A673 (cell line): Measurements from ENCODE around the gene ZNF417. TPM values are rescaled to one million over a fixed set of nuclear protein-coding genes. Genes with fewer than 3 reads are reported as not detected.
"Not testable (repeated sequence)": the region's sequence is repeated elsewhere in the genome, so short reads cannot be mapped to it uniquely, and the experiment has no call there.

Source experiments
- BruUV-seq: library from RNA; stranded (reverse); fragments of 400-500 nt; replicated peaks from 2 replicates; lab custom pipeline; 2021; lab: Mats Ljungman, UMichigan
- CTCF ChIA-PET: fragments of 300-600 bp; sonication (Branson Sonifier 250); formaldehyde crosslinking; loops from one replicate; lab custom pipeline; 2022; ENCODE audit warnings: antibody characterized with exemption; lab: Charles Lee
- POLR2A ChIA-PET: fragments of 300-600 bp; sonication (Branson Sonifier 250); formaldehyde crosslinking; loops from one replicate; lab custom pipeline; 2022; ENCODE audit warnings: antibody characterized with exemption; ENCODE audit not compliant: low non-redundant PET; lab: Charles Lee
- DNase-seq: peaks from one replicate; pipeline ENCODE4 v3.0.0-alpha.2; 2015; ENCODE audit warnings: low spot score
- H3K27ac ChIP-seq: fragments of 200-600 bp; sonication (generic); 2 replicates; pipeline ENCODE4 v1.5.1; 2016; ENCODE audit warnings: mixed run types, low read depth, mild to moderate bottlenecking, mixed read lengths, antibody characterized with exemption, low read length; ENCODE audit not compliant: poor library complexity, severe bottlenecking
- H3K27me3 ChIP-seq: fragments of 200-600 bp; sonication (generic); replicated peaks from 2 replicates; pipeline ENCODE4 v1.6.1; 2017; ENCODE audit warnings: mixed run types, low read depth, mild to moderate bottlenecking, mixed read lengths, antibody characterized with exemption, low read length; ENCODE audit not compliant: insufficient read depth, poor library complexity
- H3K36me3 ChIP-seq: fragments of 200-600 bp; sonication (generic); 2 replicates; pipeline ENCODE4 v1.6.1; 2016; ENCODE audit warnings: mixed run types, mild to moderate bottlenecking, mixed read lengths, antibody characterized with exemption, low read length; ENCODE audit not compliant: insufficient read depth, poor library complexity, severe bottlenecking
- H3K4me1 ChIP-seq: fragments of 200-600 bp; sonication (generic); 2 replicates; pipeline ENCODE4 v1.6.1; 2017; ENCODE audit warnings: mixed run types, mild to moderate bottlenecking, mixed read lengths, antibody characterized with exemption, low read length; ENCODE audit not compliant: insufficient read depth, poor library complexity, severe bottlenecking
- H3K4me3 ChIP-seq: fragments of 200-600 bp; sonication (generic); 2 replicates; pipeline ENCODE4 v1.5.1; 2016; ENCODE audit warnings: low read depth, mixed run types, mild to moderate bottlenecking, mixed read lengths, low read length; ENCODE audit not compliant: poor library complexity, severe bottlenecking
- H3K9me3 ChIP-seq: fragments of 200-600 bp; sonication (generic); 2 replicates; pipeline ENCODE4 v1.6.1; 2016; ENCODE audit warnings: mixed run types, low read depth, mild to moderate bottlenecking, mixed read lengths, antibody characterized with exemption, low read length; ENCODE audit not compliant: poor library complexity, severe bottlenecking
- CTCF ChIP-seq: fragments of 300-800, 200-600 bp; sonication (generic); conservative IDR thresholded peaks from 2 replicates; pipeline ENCODE4 v1.5.1; 2017; ENCODE audit warnings: low read depth, mild to moderate bottlenecking, antibody characterized with exemption, low read length, moderate library complexity, mixed read lengths
- EZH2 ChIP-seq: fragments of 200-600 bp; sonication (generic); IDR thresholded peaks from 2 replicates; pipeline ENCODE4 v1.6.1; 2017; ENCODE audit warnings: borderline replicate concordance, low read depth, mild to moderate bottlenecking, mixed read lengths, antibody characterized with exemption, low read length; ENCODE audit not compliant: poor library complexity, severe bottlenecking
- intact Hi-C: fragments of 100-400 bp; cut with micrococcal nuclease; formaldehyde crosslinking; loops from one replicate; pipeline ENCODE4 v1.10.0; 2022; ENCODE audit not compliant: unreplicated experiment
- total RNA-seq: library from RNA; stranded (reverse); gene quantifications from 2 replicates; pipeline ENCODE4 v1.2.3, GENCODE V29; 2021

Gene ZNF417
- total RNA-seq, 1 experiment from 2014 or later, result 14.1 TPM

DNA sequence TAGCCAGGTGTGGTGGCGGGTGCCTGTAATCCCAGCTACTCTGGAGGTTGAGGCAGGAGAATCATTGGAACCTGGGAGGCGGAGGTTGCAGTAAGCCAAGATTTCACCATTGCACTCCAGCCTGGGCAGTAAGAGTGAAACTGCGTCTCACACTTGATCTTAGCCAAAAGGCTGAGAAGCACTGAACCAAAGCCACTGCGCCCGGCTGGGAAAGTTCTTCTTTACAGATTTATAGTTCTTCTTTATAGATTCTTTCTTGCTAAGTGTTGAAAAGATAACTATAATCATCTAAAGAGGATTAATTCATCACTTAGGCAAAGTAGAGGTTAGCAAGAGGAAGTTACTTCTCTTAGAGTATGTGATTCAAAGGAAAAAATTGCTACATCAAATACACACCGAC, 11.1 kb downstream of the ZNF417 start:
- no peak overlapping the region for H3K4me3 ChIP-seq
- POLR2A ChIA-PET, result no interaction called here
- peak overlapping the region; percentile 30 for H3K27ac ChIP-seq
- peaks cover 7% of the 10 kb centered on the region for H3K36me3 ChIP-seq
- no peaks in the 10 kb centered on the region for H3K9me3 ChIP-seq
- CTCF ChIA-PET, result no interaction called here
- no peaks in the 10 kb centered on the region for H3K27me3 ChIP-seq
- intact Hi-C loops, result no loop called here
- no TSS peak for BruUV-seq
- no peak for TF ChIP-seq CTCF
- no peak for TF ChIP-seq EZH2
- H3K4me1 ChIP-seq, result no peaks in the 10 kb centered on the region
- no peak for DNase-seq

GRCh38 chr19:57903618-57904184, 12.7 kb downstream of the ZNF417 start:
- Histone ChIP-seq H3K4me1 (no peaks in the 10 kb centered on the region), H3K9me3 (no peaks in the 10 kb centered on the region), H3K27me3 (no peaks in the 10 kb centered on the region), H3K36me3 (peaks cover 7% of the 10 kb centered on the region), H3K27ac (no peak overlapping the region), H3K4me3 (no peak overlapping the region)
- TF ChIP-seq EZH2 (no peak), CTCF (no peak)
- ChIA-PET POLR2A (no interaction called here), CTCF (no interaction called here)
- no TSS peak for BruUV-seq
- no peak for DNase-seq
- intact Hi-C loops, result loop anchor here (2.0 to 5.0 kb wide), 2 partner anchors 493 to 801 kb away; partner anchors contain the start of gene ZNF17

- CTCF ChIA-PET, result no interaction called here
- DNase-seq, result no peak
- POLR2A ChIA-PET, result no interaction called here
- no TSS peak for BruUV-seq
- Histone ChIP-seq H3K4me1 (no peaks in the 10 kb centered on the region), H3K27me3 (no peaks in the 10 kb centered on the region), H3K36me3 (no peaks in the 10 kb centered on the region), H3K4me3 (no peak overlapping the region), H3K27ac (no peak overlapping the region), H3K9me3 (no peaks in the 10 kb centered on the region)
- TF ChIP-seq CTCF, result no peak
- TF ChIP-seq EZH2, result no peak
- intact Hi-C loops, result loop anchor here (5.0 kb wide), 1 partner anchor 798 kb away; no protein-coding TSS in a partner anchor
These were observed 16.1 kb downstream of the ZNF417 start for GRCh38 chr19:57900311-57900710.

- peaks cover 19% of the 10 kb centered on the region for H3K9me3 ChIP-seq
- DNase-seq, H3K4me3 ChIP-seq, H3K4me1 ChIP-seq, POLR2A ChIA-PET, BruUV-seq, H3K27me3 ChIP-seq, CTCF ChIA-PET, intact Hi-C loops, H3K36me3 ChIP-seq, H3K27ac ChIP-seq: not testable (repeated sequence)
These were observed 25.7 kb downstream of the ZNF417 start for GRCh38 chr19:57890706-57891105.
